Naive thymus-derived CD4-positive, alpha-beta T cell (primary cell): ENCODE measurements around the gene KIF16B. TPM values are rescaled to one million over a fixed set of nuclear protein-coding genes. Genes with fewer than 3 reads are reported as not detected.

Experiments used
- ATAC-seq: fragments of 150-1000 bp; cut with Tn5 transposase; 2 replicates; pipeline ENCODE4 v1.10.0; 2021; ENCODE audit warnings: mild to moderate bottlenecking, moderate library complexity
- CTCF ChIA-PET: fragments of 350-600 bp; sonication (Branson Sonifier 250); formaldehyde crosslinking; loops from one replicate; lab custom pipeline; 2021; ENCODE audit warnings: antibody characterized with exemption; lab: Charles Lee
- POLR2A ChIA-PET: fragments of 350-600 bp; sonication (Branson Sonifier 250); formaldehyde crosslinking; loops from one replicate; lab custom pipeline; 2021; ENCODE audit warnings: antibody characterized with exemption, inconsistent platforms; lab: Charles Lee
- DNase-seq, 9 donors: peaks; one replicate each; pipeline versions ENCODE4 v3.0.0 to v3.0.0-alpha.2; 2020 to 2022; ENCODE audit warnings: mixed read lengths in 1 of 9
- H3K27ac ChIP-seq: one replicate; pipeline ENCODE4 v1.7.0; 2013; ENCODE audit warnings: mild to moderate bottlenecking, low read depth, low read length, moderate library complexity
- H3K27me3 ChIP-seq, 2 donors: one replicate each; pipeline ENCODE4 v1.7.0; 2013; ENCODE audit warnings: low read length in 2 of 2, mild to moderate bottlenecking in 2 of 2, moderate library complexity in 2 of 2; ENCODE audit not compliant: control insufficient read depth in 2 of 2, insufficient read depth in 2 of 2
- H3K36me3 ChIP-seq, 3 experiments: 1 replicate in 2 of 3; 2 replicates in 1 of 3; pipeline ENCODE4 v1.7.0; 2013; ENCODE audit warnings: low read length in 3 of 3, mild to moderate bottlenecking in 3 of 3, moderate library complexity in 1 of 3; ENCODE audit not compliant: insufficient read depth in 3 of 3, control insufficient read depth in 2 of 3
- H3K4me1 ChIP-seq, 2 donors: one replicate each; pipeline ENCODE4 v1.7.0; 2013; ENCODE audit warnings: low read length in 2 of 2, mild to moderate bottlenecking in 2 of 2, moderate library complexity in 1 of 2; ENCODE audit not compliant: control insufficient read depth in 2 of 2, insufficient read depth in 2 of 2
- H3K4me3 ChIP-seq: 2 replicates; pipeline ENCODE4 v1.7.0; 2013; ENCODE audit warnings: mild to moderate bottlenecking, low read length
- H3K9me3 ChIP-seq, 3 experiments: 1 replicate in 2 of 3; 2 replicates in 1 of 3; pipeline ENCODE4 v1.7.0; 2013; ENCODE audit warnings: low read length in 3 of 3; ENCODE audit not compliant: control insufficient read depth in 2 of 3
- H3K27ac Mint-ChIP-seq, 9 donors: one replicate each; pipeline ENCODE4 v1.8.0; 2020 to 2022; ENCODE audit warnings: mixed read lengths in 9 of 9, mild to moderate bottlenecking in 8 of 9, moderate library complexity in 5 of 9, inconsistent platforms in 2 of 9
- H3K27me3 Mint-ChIP-seq, 5 donors: one replicate each; pipeline ENCODE4 v1.8.0; 2021 to 2022; ENCODE audit warnings: mixed read lengths in 5 of 5, mild to moderate bottlenecking in 1 of 5
- H3K36me3 Mint-ChIP-seq, 5 donors: one replicate each; pipeline ENCODE4 v1.8.0; 2020 to 2022; ENCODE audit warnings: mixed read lengths in 5 of 5, mild to moderate bottlenecking in 3 of 5, inconsistent platforms in 1 of 5
- H3K4me1 Mint-ChIP-seq, 7 donors: one replicate each; pipeline ENCODE4 v1.8.0; 2020 to 2022; ENCODE audit warnings: mixed read lengths in 7 of 7, mild to moderate bottlenecking in 3 of 7, inconsistent platforms in 1 of 7
- H3K4me3 Mint-ChIP-seq, 10 donors: one replicate each; pipeline ENCODE4 v1.8.0; 2020 to 2022; ENCODE audit warnings: mild to moderate bottlenecking in 10 of 10, mixed read lengths in 10 of 10, moderate library complexity in 6 of 10, inconsistent platforms in 2 of 10
- H3K9me3 Mint-ChIP-seq, 11 donors: one replicate each; pipeline ENCODE4 v1.8.0; 2020 to 2022; ENCODE audit warnings: mixed read lengths in 11 of 11, mild to moderate bottlenecking in 4 of 11, inconsistent platforms in 1 of 11, moderate library complexity in 1 of 11
- intact Hi-C, 2 donors: fragments of 100-400 bp; cut with micrococcal nuclease; formaldehyde crosslinking; loops; one replicate each; pipeline ENCODE4 v1.15.1; 2023
- polyA plus RNA-seq, 2 donors: library from polyadenylated mRNA; unstranded; fragments of 300-500 nt; fragmentation: Illumina TruSeq; gene quantifications; one replicate each; pipeline ENCODE4 v1.2.3, GENCODE V29; 2021
- total RNA-seq, 6 experiments: library from RNA in 5 of 6; stranded (reverse) in 5 of 6; gene quantifications; 1 replicate in 5 of 6; 2 replicates in 1 of 6; pipeline ENCODE4 v1.2.3 and lab custom pipeline; 2021 to 2026

Gene KIF16B
- total and polyA plus RNA-seq, 7 experiments from 2014 or later, result 6.0 to 13.7 (median 10.3) TPM

GRCh38 chr20:16410626-16411025, 162.6 kb downstream of the KIF16B start:
- H3K4me1 ChIP-seq, result no peaks in the 10 kb centered on the region
- intact Hi-C loops, result loop anchor here in 1 of 2 donors (10.0 kb wide), 1 partner anchor 64 kb away; no protein-coding TSS in a partner anchor
- POLR2A ChIA-PET, result no interaction called here
- H3K9me3 ChIP-seq, result no peaks in the 10 kb centered on the region
- Mint-ChIP-seq H3K4me1 (no peaks in the 10 kb centered on the region), H3K4me3 (no peak overlapping the region), H3K36me3 (peaks cover 11 to 79% (median 60%) of the 10 kb centered on the region in 5 donors), H3K27ac (no peak overlapping the region), H3K27me3 (no peaks in the 10 kb centered on the region), H3K9me3 (peaks cover 0 to 8% (median 0%) of the 10 kb centered on the region in 11 donors)
- no peak overlapping the region for H3K27ac ChIP-seq
- no peak for ATAC-seq
- no peaks in the 10 kb centered on the region for H3K27me3 ChIP-seq
- no peak overlapping the region for H3K4me3 ChIP-seq
- CTCF ChIA-PET, result no interaction called here
- H3K36me3 ChIP-seq, result peaks cover 0 to 8% (median 0%) of the 10 kb centered on the region in 3 experiments
- DNase-seq, result no peak

- peaks cover 0 to 13% (median 0%) of the 10 kb centered on the region in 3 experiments for H3K36me3 ChIP-seq
- DNase-seq (no peak), ATAC-seq (no peak)
- no peaks in the 10 kb centered on the region for H3K9me3 ChIP-seq
- no peaks in the 10 kb centered on the region for H3K27me3 ChIP-seq
- no peak overlapping the region for H3K4me3 ChIP-seq
- H3K27ac Mint-ChIP-seq, result no peak overlapping the region
- no peak overlapping the region for H3K27ac ChIP-seq
- ChIA-PET CTCF (no interaction called here), POLR2A (no interaction called here)
- H3K4me1 ChIP-seq, result no peaks in the 10 kb centered on the region
- H3K9me3 Mint-ChIP-seq, result peaks cover 0 to 8% (median 0%) of the 10 kb centered on the region in 11 donors
- H3K4me1 Mint-ChIP-seq, result no peaks in the 10 kb centered on the region
- no peak overlapping the region for H3K4me3 Mint-ChIP-seq
- H3K27me3 Mint-ChIP-seq, result no peaks in the 10 kb centered on the region
- intact Hi-C loops, result no loop called here
- peaks cover 8 to 79% (median 62%) of the 10 kb centered on the region in 5 donors for H3K36me3 Mint-ChIP-seq
Observed at GRCh38 chr20:16408981-16409380, 164.3 kb downstream of the KIF16B start.

- POLR2A ChIA-PET, result no interaction called here
- Histone ChIP-seq H3K36me3 (peaks cover 0 to 17% (median 0%) of the 10 kb centered on the region in 3 experiments), H3K4me3 (no peak overlapping the region), H3K27ac (no peak overlapping the region), H3K27me3 (no peaks in the 10 kb centered on the region), H3K4me1 (no peaks in the 10 kb centered on the region), H3K9me3 (no peaks in the 10 kb centered on the region)
- ATAC-seq, result no peak
- no peak overlapping the region for H3K27ac Mint-ChIP-seq
- DNase-seq, result no peak
- no peak overlapping the region for H3K4me3 Mint-ChIP-seq
- intact Hi-C loops, result no loop called here
- no peaks in the 10 kb centered on the region for H3K27me3 Mint-ChIP-seq
- CTCF ChIA-PET, result no interaction called here
- H3K4me1 Mint-ChIP-seq, result no peaks in the 10 kb centered on the region
- peaks cover 0 to 8% (median 0%) of the 10 kb centered on the region in 11 donors for H3K9me3 Mint-ChIP-seq
- peaks cover 8 to 85% (median 63%) of the 10 kb centered on the region in 5 donors for H3K36me3 Mint-ChIP-seq
Observed at GRCh38 chr20:16407251-16408067, 165.8 kb downstream of the KIF16B start.

- H3K27ac ChIP-seq, result no peak overlapping the region
- POLR2A ChIA-PET, result no interaction called here
- no peaks in the 10 kb centered on the region for H3K9me3 ChIP-seq
- no peaks in the 10 kb centered on the region for H3K27me3 ChIP-seq
- ATAC-seq (no peak), DNase-seq (no peak)
- no peak overlapping the region for H3K4me3 ChIP-seq
- H3K4me1 ChIP-seq, result no peaks in the 10 kb centered on the region
- intact Hi-C loops, result no loop called here
- no peak overlapping the region for H3K27ac Mint-ChIP-seq
- peaks cover 4 to 84% (median 63%) of the 10 kb centered on the region in 5 donors for H3K36me3 Mint-ChIP-seq
- no peaks in the 10 kb centered on the region for H3K9me3 Mint-ChIP-seq
- peaks cover 0 to 22% (median 0%) of the 10 kb centered on the region in 3 experiments for H3K36me3 ChIP-seq
- H3K27me3 Mint-ChIP-seq, result no peaks in the 10 kb centered on the region
- H3K4me1 Mint-ChIP-seq, result no peaks in the 10 kb centered on the region
- CTCF ChIA-PET, result no interaction called here
- H3K4me3 Mint-ChIP-seq, result no peak overlapping the region
Observed at GRCh38 chr20:16405254-16405653, 168.0 kb downstream of the KIF16B start.

GRCh38 chr20:16404640-16405039, 168.6 kb downstream of the KIF16B start:
- ChIA-PET CTCF (no interaction called here), POLR2A (no interaction called here)
- Histone ChIP-seq H3K9me3 (no peaks in the 10 kb centered on the region), H3K27ac (no peak overlapping the region), H3K4me3 (no peak overlapping the region), H3K36me3 (peaks cover 0 to 25% (median 0%) of the 10 kb centered on the region in 3 experiments), H3K4me1 (no peaks in the 10 kb centered on the region), H3K27me3 (no peaks in the 10 kb centered on the region)
- intact Hi-C loops, result no loop called here
- Mint-ChIP-seq H3K27ac (no peak overlapping the region), H3K36me3 (peaks cover 4 to 88% (median 69%) of the 10 kb centered on the region in 5 donors), H3K4me3 (no peak overlapping the region), H3K4me1 (no peaks in the 10 kb centered on the region), H3K27me3 (no peaks in the 10 kb centered on the region), H3K9me3 (no peaks in the 10 kb centered on the region)
- no peak for ATAC-seq
- no peak for DNase-seq

GRCh38 chr20:16404171-16404570, 169.1 kb downstream of the KIF16B start:
- no peak overlapping the region for H3K4me3 ChIP-seq
- ChIA-PET CTCF (no interaction called here), POLR2A (no interaction called here)
- no peaks in the 10 kb centered on the region for H3K9me3 ChIP-seq
- ATAC-seq (no peak), DNase-seq (no peak)
- H3K27me3 Mint-ChIP-seq, result no peaks in the 10 kb centered on the region
- no peak overlapping the region for H3K27ac Mint-ChIP-seq
- peaks cover 0 to 27% (median 0%) of the 10 kb centered on the region in 3 experiments for H3K36me3 ChIP-seq
- H3K27ac ChIP-seq, result no peak overlapping the region
- no peaks in the 10 kb centered on the region for H3K27me3 ChIP-seq
- intact Hi-C loops, result no loop called here
- no peaks in the 10 kb centered on the region for H3K4me1 Mint-ChIP-seq
- peaks cover 4 to 88% (median 67%) of the 10 kb centered on the region in 5 donors for H3K36me3 Mint-ChIP-seq
- H3K4me1 ChIP-seq, result no peaks in the 10 kb centered on the region
- H3K4me3 Mint-ChIP-seq, result no peak overlapping the region
- H3K9me3 Mint-ChIP-seq, result no peaks in the 10 kb centered on the region

- H3K27me3 Mint-ChIP-seq, result no peaks in the 10 kb centered on the region
- POLR2A ChIA-PET, result no interaction called here
- peaks cover 0 to 17% (median 0%) of the 10 kb centered on the region in 3 experiments for H3K36me3 ChIP-seq
- ATAC-seq (no peak), DNase-seq (no peak)
- intact Hi-C loops, result no loop called here
- H3K9me3 Mint-ChIP-seq, result no peaks in the 10 kb centered on the region
- H3K27ac ChIP-seq, result no peak overlapping the region
- H3K27me3 ChIP-seq, result no peaks in the 10 kb centered on the region
- H3K4me3 Mint-ChIP-seq, result no peak overlapping the region
- H3K4me1 Mint-ChIP-seq, result no peaks in the 10 kb centered on the region
- no peak overlapping the region for H3K4me3 ChIP-seq
- H3K9me3 ChIP-seq, result no peaks in the 10 kb centered on the region
- H3K36me3 Mint-ChIP-seq, result peaks cover 4 to 72% (median 57%) of the 10 kb centered on the region in 5 donors
- CTCF ChIA-PET, result no interaction called here
- no peak overlapping the region for H3K27ac Mint-ChIP-seq
- H3K4me1 ChIP-seq, result no peaks in the 10 kb centered on the region
Observed at GRCh38 chr20:16400234-16400633, 173.0 kb downstream of the KIF16B start.
